HG03378 (cell line): Measurements from ENCODE around the gene AP3S2.

Experiments
- ATAC-seq: cut with Tn5 transposase; IDR thresholded peaks from one replicate; pipeline ENCODE4 v1.9.1; 2021; ENCODE audit warnings: mild to moderate bottlenecking, moderate library complexity; ENCODE audit not compliant: unreplicated experiment

AP3S2 gene

DNA sequence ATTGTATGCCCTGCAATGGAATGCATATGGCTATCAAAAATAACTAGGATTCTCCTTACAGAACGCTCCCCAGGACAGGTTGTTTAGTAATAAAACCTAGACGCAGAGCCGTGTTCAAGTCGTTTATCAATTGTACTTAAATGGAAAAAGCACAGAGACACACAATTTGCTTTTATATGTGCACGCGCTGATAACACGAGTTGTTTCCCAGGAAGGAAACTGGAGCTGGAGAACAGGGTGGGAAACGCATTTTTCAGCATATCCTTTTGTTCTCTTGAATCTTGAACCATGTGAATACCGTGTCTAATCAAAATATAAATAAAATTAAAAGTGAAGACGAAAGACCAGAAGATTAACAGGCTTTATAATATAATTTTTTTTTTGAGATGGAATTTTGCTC is 75.5 kb downstream of the AP3S2 start:
- ATAC-seq: no peak

GRCh38 chr15:89817701-89818280 is 76.0 kb downstream of the AP3S2 start:
- no peak for ATAC-seq

DNA sequence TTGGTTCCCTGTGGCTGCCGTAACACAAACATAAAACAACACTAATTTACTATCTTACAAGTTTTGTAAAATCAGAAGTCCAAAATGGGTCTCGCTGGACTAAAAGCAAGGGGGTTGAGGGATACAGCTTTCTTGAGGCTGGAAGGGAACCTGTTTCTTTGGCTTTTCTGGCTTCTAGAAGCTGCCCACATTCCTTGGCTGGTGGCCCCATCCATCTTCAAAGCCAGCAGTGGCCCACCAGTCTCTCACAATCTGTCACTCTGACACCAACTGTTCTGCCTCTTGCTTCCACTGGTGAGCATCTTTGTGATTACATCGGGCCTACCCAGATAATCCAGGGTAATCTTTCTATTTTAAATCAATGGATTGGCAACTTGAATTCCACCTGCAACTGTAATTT is 78.0 kb downstream of the AP3S2 start:
- ATAC-seq: no peak

DNA sequence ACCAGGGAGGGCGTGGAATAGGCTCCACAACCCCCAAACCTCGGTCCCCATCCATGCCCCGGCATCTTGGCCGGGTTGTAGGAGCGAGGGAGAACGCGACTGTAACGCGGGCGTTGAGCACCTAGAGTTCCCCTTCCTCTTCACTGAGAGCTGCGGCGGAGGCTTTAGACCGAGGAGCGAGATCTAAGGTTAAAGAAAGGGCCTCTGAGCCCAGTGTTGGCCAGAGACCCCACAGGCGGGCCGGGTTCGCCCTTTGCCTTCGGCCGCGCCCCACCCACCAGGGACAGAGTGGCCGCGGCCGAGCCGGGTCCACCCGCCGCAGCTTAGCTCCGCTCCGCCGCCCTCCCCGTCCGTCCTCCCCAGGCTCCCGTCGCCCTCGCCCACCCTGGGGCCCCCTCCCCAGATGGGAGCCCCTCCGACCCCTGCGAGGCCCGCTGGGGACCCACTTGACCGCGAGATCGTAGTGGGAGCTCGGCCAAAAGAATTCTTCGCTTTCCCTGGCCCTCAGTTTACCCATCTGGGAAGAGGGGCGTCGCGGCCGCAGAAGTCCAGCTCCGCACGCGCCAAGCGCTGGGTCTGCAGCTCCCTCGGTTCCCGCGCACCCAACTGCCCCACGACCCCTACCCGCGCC is 79.6 kb downstream of the AP3S2 start:
- no peak for ATAC-seq

DNA sequence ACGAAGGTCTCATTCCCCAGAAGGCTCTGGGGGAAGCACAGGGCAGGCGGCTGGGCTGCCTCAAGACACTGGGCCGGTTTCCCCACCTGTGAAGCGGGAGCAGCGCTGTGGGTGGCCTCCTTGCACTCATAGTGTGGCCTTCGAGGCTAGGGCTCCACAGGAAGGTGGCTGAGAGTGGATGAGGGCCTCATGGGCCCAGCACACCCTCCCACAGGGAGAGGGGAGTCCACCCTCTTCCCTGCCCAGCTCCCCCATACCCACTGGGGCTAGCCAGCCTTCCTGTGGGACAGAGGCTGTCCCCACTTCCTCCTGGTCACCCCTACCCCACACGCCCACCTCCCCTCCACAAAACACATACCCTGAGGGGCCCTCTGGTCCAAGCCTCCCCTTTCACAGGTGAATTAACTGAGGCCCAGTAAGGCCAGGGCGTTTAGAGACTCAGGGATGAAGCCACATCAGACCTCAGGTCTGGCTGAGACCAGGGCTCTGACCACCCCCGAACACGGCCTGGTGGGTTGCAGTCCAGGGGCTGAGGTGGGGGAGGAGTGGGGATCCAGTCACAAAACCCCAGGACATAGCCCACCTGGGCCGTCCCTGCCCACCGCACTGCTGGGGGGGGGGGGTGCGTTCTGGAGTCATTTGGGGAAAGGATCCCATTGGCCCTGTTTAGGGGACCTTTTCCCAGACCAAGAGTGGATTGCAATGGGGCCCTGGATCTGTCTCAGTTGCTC is 80.2 kb downstream of the AP3S2 start:
- ATAC-seq: no peak

DNA sequence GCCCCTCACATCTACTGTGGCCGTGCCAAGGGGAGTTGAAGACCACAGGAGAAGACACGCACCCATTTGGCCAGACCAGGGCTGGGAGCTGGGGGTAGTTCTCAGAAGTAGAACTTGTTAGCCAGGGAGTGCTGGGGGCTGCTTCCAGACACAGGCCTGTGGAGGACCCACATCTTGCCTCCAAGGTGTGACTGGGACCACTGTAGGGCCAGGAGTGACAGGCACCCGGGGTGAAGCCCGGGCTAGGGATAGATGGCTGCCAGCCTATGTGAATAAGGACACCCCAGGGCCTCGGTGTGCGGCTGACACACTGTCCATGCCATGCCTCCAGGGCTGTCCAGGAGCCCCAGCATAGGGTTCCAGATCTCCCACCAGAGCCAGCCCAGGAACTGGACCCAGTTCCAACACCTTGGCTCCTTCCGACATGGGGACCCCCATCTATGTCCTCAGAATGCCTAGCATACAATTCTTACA is 80.9 kb downstream of the AP3S2 start:
- no peak for ATAC-seq

DNA sequence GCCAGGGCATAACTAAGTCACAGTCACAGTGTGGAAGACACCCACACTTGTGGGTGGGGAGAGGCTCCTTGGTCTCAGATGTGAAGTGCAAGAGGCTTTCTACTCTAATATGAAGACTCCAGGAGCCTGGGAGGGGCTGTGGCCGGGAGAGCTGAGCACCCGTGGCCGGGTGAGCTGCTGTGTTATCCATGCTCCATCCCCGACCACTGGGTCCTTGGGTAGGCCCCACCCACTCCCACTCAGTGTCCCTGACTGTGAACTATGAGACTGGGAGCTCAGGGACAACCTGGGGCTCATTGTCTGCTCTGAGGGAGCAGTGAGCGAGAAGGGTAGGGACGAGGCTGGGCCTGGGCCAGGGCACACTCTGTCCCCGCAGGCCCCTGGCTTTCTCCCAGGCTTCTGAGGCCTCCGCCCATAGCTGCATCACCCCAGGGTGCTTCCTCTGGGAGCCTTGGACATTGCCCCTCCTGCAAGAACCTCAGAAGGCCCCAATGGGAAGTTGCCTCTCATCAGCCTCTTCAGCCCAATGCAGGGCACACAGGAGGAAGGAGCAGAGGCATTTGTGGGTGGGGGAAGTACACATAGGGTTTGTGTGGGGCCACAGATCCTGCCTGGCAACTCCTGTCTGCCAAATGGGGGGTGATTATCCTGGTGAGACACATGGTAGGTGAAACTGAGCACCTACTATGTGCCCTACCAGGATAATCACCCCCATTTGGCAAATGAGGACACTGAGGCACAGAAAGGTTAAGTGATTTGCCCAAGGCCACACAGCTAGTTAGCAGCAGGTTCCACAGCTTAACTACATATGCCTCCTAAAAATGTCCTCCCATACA is 81.6 kb downstream of the AP3S2 start:
- no peak for ATAC-seq

- no peak for ATAC-seq
Measured at GRCh38 chr15:89810837-89811236, 83.0 kb downstream of the AP3S2 start.

- ATAC-seq: no peak
Measured at GRCh38 chr15:89809787-89810148, 84.0 kb downstream of the AP3S2 start.

- no peak for ATAC-seq
Measured at GRCh38 chr15:89809093-89809786, 84.6 kb downstream of the AP3S2 start.

DNA sequence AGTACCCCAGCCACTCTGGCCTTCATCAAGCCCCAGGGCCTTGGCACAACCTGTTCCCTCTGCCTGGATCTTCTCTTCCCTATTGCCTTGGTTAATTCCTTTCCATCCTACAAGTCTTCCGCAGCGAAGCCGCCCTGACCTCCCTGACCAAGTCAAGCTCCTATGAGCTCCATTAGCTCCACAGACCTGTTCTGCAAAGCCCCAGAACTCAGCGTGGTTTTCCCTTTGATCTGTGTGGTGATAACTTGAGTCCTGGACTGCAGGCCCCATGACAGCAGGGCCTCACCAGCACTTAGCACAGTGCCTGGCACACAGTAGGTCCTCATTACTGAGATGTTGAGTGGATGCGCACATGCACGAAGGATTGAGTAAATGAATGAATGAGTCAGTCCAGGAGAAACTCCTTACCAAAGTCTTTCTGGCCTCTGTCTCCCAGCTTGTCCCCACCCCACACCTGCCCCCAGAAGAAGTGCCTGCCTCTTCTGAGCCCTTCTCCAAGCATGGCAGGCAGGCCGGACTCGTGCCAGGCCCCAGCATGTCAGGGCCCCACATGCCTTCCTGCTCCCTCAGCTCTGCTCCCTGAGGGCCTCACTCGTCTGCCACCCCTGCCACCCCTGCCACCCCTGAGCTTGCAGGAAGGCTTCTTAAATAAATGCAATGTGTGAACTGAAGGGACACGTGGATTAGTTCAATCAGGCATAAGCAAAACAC is 85.5 kb downstream of the AP3S2 start:
- ATAC-seq: no peak

DNA sequence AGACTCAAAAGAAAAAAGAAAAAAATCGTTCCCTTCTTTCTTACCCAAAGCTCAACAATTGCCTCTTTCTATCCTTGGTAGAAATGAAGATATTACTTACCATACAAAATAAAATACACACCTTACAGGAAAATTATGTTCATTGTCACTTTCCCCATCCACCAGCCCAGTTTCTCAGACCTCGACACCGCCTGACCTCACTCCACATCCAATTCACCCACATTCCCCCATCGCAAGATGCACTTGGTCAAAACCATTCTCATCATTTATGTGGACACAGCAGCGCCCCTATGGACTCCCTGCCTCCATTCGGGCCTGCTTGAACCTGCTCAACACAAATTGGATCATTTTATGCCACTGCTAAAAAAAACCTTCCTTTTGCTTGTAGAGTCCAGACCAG is 86.1 kb downstream of the AP3S2 start:
- no peak for ATAC-seq

- ATAC-seq: no peak
Measured at GRCh38 chr15:89806559-89807550, 86.9 kb downstream of the AP3S2 start.

DNA sequence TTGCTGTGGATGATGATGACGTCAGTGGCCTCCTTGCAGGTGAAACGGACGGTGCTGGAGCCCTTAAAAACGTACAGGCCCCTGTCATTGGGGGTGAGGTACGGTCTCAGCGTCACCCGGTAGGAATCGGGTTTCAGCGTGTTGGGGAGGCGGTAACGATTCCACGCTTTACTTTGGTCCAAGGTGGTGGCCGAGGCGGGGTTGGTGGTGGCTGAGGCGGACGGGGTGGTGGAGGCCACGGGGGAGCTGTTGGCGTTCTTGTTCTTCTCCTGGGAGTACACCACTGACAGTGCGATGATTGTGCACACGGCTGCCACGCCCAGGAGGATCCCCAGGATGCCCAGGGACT is 87.6 kb downstream of the AP3S2 start:
- ATAC-seq: no peak

- ATAC-seq: no peak
Measured at GRCh38 chr15:89805241-89806209, 88.3 kb downstream of the AP3S2 start.

DNA sequence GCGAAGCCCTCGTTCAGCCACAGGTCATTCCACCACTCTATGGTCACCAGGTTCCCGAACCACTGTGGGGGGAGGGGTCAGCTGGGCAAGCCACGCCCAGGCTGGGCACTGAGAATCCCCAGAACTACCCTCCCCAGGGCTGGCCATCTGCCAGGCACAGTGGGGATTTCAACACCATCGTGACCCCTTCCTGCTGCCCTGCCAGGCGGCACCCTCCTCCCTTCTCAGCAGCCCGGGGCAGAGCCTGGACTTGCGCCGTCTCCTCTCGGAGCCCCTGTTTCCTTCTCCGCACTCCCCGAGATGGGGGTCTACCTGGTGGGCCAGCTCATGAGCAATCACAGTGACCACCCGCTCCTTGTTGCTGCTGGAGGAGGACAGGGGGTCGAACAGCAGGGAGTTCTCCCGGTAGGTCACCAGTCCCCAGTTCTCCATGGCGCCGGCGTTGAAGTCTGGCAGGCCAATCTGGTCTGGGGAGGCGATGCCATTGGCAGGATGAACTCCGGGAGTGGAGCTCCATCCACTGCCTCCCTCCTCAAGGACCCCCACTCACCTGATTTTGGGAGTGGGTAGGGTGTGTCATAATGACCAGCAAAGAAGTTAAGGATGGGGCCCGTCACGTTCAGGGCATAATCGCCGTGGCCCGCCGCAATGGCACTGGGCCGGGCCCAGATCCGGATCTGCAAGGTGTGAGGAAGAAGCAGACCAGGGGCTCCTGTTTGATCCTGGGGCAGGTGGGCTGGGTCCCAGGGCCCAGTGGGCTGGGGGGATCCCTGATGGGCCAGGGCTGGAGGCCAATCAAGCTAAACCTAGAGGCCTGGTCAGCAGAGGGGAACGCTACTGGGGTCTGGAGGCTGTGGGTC is 89.6 kb downstream of the AP3S2 start:
- ATAC-seq: no peak
